GM21367 (cell line): Measurements from ENCODE around the gene ZNRF3.
"Not testable (repeated sequence)": the region's sequence is repeated elsewhere in the genome, so short reads cannot be mapped to it uniquely, and the experiment has no call there.

ENCODE experiments used
- ATAC-seq: cut with Tn5 transposase; IDR thresholded peaks from one replicate; pipeline ENCODE4 v1.9.1; 2021; ENCODE audit not compliant: unreplicated experiment

Gene ZNRF3

DNA sequence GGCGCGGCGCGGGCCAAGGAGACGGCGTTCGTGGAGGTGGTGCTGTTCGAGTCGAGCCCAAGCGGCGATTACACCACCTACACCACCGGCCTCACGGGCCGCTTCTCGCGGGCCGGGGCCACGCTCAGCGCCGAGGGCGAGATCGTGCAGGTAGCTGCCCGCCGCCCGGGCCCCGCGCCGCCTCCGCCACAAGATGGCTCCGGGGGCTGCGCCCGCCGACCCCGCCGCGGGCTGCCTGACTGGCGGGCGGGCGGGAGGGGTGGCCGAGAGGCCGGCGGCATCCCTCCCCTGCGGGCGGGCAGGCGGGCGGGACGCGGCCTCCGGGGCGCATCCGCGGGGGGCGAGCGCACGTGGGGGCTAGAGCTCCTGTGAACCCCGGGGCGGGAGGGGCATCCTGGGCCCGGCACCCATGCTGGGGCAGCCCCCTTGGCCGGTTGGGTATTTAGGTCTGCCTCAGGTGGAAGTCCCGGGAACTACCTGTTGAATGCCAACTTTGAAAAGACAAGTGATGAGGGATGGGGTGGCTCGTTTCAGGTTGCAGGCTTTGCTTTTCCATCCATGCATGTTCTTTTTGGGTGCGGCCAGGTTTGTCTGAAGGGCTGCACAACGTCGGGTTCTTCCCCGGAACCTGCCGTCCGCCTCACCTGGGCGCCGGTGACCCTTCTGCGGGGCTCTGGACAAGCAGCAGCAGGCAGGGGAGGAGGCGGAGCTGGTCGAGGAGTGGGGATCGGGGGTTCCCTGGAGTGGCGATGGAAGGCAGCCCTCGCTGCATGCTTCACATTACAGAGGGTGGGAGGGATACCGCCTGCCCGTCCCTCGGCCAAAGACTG lies 760 bp downstream of the ZNRF3 start:
- ATAC-seq, result no peak

DNA sequence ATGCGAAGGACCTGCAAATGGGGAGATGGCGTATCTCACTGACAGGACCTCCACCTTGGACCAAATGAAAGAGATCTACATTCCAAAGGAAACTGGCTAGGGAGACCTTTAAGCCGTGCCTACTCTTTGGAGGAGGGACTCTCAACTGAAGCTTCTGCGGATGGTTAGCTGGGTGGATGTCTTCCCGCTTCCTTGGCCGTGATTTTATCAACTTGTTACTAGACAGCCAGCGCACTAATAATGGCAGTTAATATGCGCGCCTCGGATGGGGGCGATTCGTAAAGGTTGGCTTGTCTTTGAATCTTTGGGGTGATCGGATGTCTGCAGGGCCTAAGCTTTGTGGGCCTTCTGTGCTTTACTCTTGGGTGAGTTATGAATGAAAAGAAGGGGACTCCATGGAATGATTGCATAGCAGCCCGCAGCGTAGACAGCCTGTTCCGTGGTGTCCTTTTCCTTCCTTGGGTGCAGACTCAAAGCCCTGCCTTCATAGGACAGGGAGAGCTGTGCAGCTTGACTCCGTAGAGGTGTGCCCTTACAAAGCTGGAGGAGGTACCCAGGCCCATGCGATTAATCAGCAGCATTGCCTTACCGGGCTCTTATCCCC lies 1.5 kb downstream of the ZNRF3 start:
- no peak for ATAC-seq

DNA sequence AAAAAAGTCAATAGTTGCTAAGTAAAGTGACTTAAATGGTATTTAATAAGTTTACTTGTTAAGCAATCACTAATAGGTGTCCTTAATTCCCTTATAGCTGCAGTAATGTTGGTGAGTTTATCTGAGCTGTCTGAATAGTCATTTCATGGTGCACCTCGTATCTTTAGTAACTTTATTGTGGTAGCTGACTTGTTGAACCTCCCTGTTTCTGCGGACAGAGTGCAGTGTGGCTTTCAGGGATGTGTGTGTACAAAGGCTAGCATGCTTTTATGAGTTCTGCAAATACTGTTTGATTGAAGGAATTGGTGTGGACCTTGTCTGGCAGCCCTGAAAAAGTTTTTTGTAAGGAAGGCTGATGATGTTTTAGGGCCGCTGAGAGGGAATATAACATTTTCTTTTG lies 2.6 kb downstream of the ZNRF3 start:
- ATAC-seq, result no peak

DNA sequence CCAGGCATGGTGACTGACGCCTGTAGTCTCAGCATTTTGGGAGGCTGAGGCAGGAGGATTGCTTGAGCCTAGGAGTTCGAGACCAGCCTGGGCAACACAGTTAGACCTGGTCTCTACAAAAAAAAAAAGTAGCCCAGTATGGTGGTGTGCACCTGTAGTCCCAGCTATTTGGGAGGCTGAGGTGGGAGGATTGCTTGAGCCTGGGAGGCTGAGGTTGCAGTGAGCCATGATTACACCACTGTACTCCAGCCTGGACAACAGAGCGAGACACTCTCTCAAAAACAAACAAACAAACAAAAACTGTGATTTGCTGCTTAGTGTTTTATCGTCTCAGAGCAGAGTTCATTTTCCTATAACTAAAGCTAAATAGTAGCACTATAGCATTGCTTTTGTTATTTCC lies 3.3 kb downstream of the ZNRF3 start:
- ATAC-seq, result not testable (repeated sequence)

DNA sequence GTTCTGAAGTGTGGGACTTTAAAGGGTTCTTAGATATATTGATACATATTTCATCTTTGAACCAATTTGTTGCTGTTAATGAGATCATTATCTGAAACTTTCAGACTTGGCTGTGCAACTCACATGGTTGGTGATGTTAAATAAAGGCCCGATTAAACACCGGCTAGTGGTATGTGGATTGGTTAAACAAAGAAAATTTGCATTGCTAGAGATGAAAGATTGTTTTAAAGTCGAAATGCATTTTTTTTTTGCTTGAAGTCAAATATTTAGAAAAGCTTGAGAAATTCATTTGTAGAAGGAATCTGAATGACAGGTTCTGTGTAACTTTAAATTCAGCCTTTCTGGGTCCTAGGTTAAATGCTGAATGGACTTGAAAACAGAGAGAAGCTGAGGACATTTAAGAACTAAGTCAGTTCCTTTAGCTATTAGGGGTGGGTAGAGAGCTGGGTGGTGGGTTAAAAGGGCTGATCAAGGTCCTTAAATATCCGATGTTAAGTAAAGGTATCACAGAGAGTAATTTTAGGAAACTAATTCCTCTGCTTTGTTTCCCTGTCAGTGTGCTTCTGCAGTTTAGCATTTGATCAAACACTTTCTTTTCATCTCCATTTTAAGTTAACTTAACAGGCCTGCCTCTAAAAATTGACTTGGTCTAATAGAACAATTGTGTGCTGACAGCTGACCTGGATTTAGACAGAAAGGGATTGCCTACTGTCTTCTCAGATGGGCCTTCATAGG lies 4.5 kb downstream of the ZNRF3 start:
- no peak for ATAC-seq

DNA sequence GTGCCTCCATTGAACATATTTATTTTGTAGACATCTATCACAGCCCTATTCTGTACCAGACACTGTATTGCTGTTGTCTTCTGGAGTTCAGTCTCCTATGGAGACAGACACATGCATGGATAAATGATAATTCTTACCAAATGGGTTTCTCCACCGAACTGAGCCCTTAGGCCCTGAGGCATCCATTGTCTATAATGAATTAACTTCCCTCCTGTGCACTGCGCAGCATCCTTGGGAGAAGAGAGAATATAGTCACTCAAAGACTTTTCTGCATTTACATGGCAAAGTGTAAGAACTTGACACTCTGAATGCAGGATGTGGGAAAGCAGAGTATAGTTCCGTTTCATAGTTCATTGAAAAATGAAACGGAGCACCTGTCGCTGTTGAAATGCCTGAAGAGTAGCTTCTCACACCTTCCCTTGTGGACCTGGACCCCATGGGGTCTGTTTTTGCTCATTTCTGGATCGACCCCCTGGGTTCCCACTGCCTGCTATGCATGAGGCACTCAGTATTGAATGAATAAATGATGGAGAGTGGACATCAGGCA lies 6.2 kb downstream of the ZNRF3 start:
- no peak for ATAC-seq

DNA sequence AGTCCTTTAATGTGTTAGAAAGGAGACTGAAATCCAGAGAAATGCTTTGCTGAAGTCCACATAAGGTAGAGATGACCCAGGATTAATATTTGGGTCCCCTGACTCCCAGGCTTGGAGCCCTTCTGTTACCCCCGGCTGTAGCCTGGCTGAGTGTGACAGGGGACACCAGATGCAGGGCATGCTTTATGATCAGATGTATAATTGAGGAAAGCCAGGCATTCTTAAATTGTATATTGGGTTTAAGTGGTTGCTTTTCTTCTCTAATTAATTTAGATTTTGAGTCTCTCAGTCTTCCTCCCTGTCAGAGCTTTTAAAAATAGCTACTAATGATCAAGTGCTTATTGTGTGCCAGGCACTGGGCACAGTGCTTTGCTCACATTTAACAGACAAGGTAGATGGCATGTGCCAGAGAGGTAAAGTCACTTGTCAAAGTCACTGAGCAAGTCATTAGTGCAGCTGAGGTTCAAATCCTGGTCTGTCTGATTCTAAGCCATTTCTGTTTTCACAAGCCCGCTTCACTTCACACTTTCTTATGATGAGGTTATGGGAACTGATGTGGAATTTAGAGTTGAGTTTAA lies 7.9 kb downstream of the ZNRF3 start:
- no peak for ATAC-seq

DNA sequence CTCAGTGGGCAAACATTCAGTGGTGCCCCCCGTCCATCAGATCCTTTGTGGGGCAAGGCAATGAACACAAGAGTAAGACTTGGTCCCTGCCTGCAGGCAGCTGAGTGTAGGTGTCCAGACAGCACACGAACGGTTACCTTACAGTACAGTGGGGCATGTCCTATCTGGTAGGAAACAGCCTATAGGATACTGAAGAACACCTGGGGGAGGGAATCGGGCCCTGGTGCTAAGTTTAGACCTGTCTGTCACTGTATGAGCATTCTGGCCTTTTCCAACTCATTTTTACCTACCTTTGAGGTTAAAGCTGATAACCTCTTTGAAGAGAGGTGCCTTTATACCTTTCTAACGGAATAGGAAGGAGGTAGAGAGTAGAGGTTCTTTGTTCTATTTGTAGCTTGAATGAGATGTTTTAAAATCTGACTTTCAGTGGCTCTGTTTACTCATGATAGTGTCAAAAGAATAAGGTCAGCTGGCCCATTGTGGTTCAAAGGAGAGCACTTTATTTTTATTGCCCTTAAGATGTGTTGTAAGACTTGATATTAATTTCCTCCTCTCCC lies 8.9 kb downstream of the ZNRF3 start:
- no peak for ATAC-seq

DNA sequence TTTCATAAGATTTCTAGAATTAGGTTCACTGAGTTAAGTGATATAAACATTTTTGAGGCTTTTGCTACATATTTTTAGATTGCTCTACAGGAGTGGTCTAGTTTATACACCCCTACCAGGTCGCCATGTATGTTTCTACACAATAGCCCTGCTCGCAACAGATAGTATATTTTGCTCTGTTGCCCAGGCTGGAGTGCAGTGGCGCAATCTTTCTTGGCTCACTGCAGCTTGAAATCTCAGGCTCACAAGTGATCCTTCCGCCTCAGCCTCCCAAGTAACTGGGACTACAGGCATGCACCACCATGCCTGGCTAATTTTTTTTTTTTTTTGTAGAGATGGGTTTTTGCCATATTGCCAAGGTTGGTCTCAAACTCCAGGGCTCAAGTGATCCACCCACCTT lies 10.4 kb downstream of the ZNRF3 start:
- ATAC-seq, result no peak

DNA sequence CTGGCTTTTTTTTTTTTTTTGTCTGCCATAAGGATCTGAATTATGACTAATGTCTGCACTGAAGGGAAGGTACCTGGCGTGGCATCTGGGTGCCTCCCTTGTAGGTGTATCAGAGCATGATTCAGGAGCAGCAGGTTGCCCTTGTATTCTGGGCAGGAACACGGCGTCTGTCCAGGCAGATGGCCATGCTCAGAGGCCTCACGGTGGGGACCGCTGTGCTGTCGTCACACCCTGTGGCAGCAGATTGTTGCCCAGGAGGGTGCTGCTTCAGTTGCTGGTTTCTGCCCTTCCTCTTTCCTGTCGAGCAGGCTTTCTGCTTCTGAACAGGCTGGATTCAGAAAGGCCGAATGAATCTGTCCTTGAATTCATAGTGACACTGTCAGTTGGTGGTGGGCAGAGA lies 11.0 kb downstream of the ZNRF3 start:
- ATAC-seq, result no peak

DNA sequence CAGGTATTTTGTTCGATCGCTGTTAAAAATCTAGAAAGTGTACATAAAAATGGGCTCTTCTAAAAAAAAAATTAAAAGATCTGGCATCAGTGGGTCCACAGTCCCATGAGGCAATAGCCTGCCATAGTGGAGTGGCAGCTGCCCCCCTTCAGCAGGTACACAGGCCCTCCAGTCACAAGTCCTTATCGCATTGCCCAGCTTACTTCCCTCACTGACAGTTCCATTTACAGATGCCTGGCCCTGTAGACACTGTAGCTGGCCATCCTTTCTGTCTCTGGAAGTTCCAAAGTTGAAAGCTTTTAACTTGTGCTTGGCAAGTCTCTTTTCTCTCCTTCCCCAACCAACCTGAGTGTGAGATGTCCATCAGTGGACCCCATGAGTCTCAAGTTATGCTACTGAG lies 11.4 kb downstream of the ZNRF3 start:
- ATAC-seq, result no peak

DNA sequence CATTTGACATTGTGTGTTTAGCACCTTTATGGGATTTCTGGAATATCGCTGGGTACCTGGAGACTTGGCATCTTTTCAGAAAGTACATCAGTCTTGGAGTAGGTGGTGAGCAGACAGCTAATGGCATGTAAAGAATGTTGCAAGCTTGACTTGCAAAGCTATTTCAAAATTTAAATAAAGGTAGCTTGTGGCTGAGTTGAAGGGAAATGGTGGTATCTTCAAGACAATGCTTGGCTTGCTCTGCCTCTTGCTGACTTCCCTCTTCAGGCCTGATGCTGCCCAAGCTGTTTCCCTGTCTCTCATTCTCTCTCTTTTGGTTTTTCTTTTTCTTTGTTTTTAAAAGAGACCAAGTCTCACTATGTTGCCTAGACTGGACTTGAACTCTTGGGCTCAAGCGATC lies 13.2 kb downstream of the ZNRF3 start:
- no peak for ATAC-seq

DNA sequence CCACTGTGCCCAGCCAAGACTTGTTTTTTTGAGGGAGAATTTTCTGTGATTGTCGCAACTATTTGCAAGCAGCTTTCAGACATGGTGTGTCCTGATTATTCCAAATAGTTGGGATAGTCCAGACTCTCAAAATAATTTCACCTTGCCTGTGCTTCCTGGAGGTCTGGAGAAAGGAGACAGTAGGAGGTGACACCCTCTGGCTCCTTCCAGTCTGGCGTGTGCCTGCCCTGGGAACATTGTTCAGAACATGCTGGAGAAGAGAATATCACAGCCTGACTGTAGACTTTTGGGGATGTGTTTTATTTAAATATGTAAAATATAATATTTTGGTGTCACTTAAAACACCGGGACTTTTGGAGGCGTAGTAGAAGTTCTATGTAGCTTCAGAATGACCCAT lies 14.9 kb downstream of the ZNRF3 start:
- ATAC-seq, result no peak

DNA sequence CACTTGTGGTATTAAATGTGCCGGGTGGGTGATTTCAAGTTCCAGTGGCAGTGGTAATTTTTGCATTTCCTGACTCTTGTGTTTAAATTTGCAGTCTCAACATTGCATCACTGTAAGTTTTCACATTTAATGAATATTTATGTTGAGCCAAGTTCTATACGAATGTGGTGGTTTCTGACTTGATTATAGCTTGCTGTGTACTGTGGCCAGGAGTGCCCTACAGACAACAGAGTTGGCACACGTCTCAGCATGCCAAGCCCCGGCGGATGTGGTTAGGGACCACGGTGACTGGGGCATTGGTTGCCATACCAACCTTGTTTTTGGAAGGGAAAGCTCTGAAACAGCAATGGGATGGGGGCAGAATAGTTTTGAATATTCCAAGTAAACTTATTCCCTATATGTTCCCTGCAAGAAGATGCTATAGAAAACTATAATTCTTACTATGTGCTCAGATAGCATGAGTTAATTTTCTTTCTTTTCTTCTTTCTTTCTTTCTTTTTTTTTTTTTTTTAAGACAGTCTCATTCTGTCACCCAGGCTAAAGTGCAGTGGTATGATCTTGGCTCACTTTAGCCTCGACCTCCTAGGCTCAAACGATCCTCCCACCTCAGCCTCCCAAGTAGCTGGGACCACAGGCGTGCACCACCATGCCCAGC lies 16.0 kb downstream of the ZNRF3 start:
- ATAC-seq, result no peak

DNA sequence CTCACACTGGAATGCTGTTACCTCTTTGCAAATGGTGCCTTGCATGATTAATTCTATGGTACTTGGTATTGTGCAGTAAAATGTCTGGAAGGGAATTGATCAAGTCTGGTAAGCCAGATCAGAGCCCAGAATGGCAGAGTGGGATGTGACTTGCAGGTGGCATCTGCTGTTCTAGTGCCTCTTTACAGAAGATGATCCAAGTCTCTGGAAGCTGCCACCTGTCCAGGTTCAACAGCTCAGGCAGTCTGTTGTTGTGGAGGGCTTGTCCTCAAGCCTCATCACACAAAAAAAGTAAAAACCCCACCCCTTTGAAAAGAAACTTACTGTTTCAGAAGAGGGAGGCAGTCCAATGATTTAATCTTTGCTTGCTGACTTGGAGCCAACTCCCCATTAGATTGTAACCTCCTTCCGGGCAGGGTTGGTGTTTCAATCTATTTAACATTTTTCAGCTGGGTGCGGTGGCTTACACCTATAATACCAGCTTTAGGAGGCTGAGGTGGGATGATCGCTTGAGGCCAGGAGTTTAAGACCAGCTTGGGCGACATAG lies 17.1 kb downstream of the ZNRF3 start:
- ATAC-seq, result no peak

DNA sequence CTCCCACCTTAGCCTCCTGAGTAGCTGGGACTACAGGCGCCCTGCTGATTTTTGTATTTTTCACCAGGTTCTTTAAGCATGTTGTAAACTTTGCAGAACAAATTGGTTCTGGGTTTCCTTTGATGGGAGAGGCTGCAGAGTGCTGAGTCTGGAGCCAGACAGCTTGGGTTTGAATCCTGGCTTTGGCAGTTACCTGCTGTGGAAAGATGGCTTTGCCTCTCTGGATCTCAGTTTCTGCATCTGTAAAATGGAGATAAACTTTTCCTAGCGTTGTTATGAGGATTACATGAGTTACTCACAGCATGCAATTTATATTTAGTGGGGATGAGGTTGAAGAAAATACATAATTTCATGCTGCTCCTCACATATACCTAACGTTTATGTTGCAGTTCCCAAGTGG lies 19.1 kb downstream of the ZNRF3 start:
- no peak for ATAC-seq

DNA sequence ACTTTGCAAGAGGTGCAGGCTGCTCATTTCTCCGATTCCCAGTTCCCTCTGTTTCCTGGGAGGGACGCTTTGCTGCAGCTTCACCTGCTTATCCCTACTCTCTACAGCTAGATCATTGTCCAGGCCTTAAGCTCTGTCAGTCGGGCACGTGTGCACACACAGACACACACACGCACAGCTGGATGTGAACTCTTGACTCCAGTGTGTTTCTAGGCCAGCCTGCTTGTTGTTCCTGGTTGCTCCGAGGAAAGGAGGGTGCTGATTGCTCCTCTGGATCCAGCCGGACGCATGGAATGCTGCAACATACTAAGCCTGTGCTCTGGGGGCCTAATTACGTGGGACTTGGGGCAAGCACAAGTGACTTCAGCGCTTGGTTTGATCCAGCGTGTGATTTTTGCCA lies 19.7 kb downstream of the ZNRF3 start:
- no peak for ATAC-seq

DNA sequence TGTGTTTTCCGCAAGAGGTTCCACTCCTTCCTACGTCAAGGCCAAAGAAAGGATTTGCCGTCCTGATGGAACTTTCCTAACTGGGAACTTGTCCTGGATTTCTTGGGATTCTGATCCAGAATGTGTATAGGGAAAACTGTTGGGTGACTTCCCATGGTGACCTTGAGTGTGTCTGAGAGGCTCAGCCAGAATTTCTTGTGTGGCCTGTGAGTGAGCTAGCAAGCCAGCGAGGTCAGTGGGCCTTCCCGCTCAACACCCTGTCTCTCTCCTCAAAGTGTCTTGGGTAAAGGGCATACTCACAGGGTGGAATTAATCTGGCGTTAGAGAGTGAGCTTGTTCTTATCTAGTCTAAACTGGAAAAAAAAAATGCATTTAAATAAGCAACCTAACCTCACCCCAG lies 20.4 kb downstream of the ZNRF3 start:
- no peak for ATAC-seq

DNA sequence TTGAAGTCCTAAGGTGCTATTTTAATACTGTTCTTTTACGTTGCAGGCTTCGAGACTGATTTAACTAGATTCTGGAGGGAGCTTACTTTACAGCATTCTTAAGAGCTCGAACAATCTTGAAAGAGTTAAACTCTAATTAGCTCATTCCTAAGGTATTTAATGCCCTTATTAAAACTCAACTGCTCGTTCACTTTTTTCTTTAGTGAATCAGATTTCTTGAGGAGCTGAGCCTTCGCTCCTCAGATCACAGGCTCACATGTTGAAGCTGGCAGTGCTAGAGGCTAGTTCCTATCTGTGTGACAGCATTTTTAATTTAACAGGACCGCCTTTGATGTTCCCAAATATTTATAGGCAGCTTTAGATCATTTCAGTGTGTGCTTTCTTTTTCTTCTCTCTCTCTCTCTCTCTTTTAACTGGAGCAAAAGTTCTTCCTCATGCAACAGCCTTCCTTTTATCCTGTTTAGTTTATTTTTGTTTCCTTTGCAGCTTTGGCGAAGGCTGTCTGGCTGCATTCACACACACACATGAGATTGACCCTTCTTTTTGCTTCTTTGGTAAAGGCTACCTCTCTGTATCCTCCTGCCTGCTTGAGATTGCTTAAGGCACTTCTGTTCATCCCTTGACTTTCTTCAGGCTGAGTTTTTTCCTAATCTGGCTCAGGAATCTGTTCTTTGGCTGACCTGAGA lies 21.0 kb downstream of the ZNRF3 start:
- ATAC-seq, result no peak
